Measurements from ENCODE around the gene CNTN4.

CNTN4 gene

GRCh38 chr3:2856138-2857133, 757.8 kb downstream of the CNTN4 start:
- DNase-seq (ENCODE audit: low read depth in 3 of 3) = no peak

DNA sequence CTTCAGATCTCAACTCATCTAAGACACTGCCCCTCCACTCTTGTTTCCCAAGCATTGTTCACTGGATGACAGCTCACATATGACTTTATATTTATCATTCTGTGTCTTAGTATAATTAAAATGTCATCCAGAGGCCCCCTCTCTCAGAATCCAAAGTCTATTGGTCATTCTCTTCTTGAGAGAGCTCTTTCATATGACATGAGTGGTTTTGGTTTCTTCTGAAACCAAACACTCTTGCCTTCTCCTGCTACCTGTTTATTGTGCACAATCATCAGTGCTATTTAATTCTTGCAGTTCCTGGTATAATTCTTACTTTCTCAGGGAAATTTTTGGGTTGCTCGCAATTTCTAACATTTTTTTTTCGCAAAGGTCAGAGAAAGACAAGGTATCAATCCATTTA, 762.0 kb downstream of the CNTN4 start:
- no peak for DNase-seq (ENCODE audit: low read depth in 3 of 3)

GRCh38 chr3:2861120-2861519, 762.5 kb downstream of the CNTN4 start:
- no peak for DNase-seq (ENCODE audit: low read depth in 3 of 3)

DNA sequence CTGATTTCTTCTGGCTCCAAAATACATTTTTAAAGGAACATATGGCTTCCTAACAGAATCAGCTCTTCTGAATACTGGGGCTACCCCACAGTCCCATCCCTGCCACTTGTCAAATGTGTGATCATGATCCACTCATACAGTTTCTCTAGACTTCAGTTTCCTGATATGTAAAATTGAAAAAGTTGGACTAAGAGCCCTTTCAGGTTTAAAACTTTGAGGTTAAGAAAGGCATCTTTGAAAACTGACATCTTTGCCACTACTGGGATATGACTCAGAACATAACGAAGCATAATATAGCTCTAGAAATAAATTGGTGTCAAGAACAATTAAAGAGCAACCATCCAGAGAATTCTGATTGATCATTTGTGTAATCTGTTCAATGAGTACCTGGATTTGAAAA, 763.3 kb downstream of the CNTN4 start:
- no peak for DNase-seq (ENCODE audit: low read depth in 3 of 3)

DNA sequence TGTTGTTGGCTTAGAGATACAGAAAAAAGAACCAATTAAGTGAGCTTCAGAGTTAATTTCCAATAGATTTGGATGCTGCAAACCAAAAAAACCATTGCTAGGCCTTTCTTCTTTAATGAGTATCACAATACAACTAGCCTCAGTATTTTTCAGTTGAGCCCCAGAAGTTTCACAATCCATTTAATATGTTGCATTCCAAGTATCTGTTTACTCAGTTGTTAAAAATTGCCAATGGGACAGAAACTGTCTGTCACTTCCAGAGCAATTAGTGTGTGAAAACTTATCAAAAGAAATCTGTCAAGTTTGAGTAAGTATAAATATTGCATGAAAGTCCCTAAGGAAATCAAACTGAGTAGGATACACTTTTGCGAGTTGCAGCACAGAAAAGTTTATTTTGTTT, 763.7 kb downstream of the CNTN4 start:
- DNase-seq (ENCODE audit: low read depth in 3 of 3) = no peak

- no peak for DNase-seq (ENCODE audit: low read depth in 3 of 3)
Observed at GRCh38 chr3:2863127-2863526, 764.5 kb downstream of the CNTN4 start.

DNA sequence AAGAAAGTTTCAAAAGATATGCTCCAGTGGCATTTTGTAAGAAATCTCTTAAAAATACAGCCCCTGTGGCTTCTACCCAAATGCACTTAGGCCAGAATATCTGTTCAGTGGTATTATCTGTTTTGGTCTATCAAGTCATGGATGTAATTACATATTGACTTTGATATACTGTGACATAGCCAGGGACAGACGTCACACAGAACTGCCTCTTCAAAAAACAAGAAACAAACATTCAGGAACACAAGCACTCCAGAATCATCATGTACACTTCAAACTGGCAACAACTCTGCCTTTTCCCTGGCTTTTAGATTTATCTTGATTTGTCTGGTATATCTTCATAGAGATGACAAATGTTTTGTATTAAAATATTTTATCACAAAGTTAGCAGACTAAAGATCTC, 771.2 kb downstream of the CNTN4 start:
- DNase-seq (ENCODE audit: low read depth in 3 of 3) = no peak

GRCh38 chr3:2870724-2871333, 772.2 kb downstream of the CNTN4 start:
- DNase-seq (ENCODE audit: low read depth in 3 of 3) = no peak

DNA sequence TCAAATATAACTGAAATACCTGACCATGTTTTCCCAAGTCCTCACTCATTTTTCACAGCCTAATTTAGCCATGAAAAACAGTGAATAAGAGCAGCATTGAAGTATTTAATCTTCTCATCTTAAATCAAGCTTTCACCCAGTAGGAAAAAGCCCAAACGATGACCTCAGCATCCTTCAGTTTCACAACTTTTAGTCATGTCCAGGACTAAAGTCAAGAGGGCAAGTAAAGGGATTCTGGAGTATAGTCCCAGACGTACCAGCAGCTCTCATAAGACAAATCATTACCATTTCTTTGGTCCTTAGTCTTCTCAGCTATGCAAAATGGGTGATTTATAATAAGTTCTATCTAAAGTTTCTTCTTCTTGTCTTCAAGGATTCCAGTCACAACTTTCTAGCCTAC, 774.2 kb downstream of the CNTN4 start:
- no peak for DNase-seq (ENCODE audit: low read depth in 3 of 3)

DNA sequence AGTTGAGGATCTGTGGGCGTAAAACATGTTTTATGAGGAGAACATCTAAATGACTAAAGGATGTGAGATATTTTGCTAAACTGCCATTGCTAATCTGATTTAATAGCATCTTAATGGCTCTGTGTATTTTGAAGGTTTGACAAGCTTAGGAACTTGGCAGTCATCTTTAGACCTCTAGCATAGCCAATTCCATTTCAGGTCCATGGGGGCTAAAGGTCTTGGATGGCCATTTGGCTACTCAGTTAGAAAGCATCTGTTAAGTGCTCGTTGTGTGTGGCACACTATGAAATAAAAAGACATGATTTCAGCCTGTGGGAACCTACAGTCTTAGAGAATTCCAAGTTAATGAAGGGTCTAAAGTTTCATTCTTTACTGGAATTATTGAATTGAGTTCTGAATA, 775.3 kb downstream of the CNTN4 start:
- no peak for DNase-seq (ENCODE audit: low read depth in 3 of 3)

GRCh38 chr3:2875699-2876098, 777.0 kb downstream of the CNTN4 start:
- no peak for DNase-seq (ENCODE audit: low read depth in 3 of 3)

DNA sequence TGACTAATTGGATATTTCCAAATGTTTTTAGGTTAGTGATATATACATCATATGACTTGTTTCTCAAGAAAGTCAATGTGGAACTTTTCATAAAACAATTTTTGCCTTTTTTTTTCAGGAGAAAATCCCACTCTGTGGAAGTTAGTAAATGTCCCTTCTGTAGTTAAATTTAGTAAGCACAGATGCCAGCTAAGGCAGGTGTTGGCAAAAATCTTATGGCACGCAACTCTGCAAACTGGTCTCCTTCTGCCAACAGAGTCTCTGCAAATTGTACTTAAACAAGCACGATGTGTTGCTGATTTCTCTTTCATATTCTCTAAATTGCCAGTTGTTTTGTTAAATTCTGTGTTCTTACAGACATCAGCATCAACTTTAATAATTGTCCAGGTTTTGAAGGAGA, 777.7 kb downstream of the CNTN4 start:
- no peak for DNase-seq (ENCODE audit: low read depth in 3 of 3)

GRCh38 chr3:2879023-2879422, 780.4 kb downstream of the CNTN4 start:
- DNase-seq (ENCODE audit: low read depth in 3 of 3) = no peak

GRCh38 chr3:2879587-2879986, 780.9 kb downstream of the CNTN4 start:
- no peak for DNase-seq (ENCODE audit: low read depth in 3 of 3)

DNA sequence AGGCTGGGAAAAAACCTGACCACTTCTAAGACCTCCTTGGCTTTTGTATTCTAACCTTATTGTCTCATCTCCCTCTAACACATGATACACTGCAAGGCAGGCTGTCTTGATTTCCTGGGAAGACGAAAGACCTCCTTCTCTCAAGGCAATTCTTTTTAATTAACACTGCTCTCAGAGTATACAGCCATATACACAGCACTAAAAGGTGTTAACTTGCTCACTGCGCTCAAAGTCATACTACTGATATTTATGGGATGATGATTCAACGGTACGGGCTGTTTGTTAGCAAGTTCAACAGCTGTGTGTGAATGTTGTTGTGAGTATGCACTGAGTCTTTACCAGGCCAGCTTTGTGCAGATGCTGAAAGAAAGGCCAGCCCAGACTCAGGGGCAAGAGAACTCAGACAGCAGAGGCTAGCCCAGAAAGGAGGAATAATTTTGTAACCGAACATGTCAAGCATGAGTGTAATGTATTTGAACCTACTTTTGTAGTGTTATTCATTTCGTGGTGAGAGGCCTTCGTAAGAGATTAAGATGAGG, 781.6 kb downstream of the CNTN4 start:
- DNase-seq (ENCODE audit: low read depth in 3 of 3) = no peak

DNA sequence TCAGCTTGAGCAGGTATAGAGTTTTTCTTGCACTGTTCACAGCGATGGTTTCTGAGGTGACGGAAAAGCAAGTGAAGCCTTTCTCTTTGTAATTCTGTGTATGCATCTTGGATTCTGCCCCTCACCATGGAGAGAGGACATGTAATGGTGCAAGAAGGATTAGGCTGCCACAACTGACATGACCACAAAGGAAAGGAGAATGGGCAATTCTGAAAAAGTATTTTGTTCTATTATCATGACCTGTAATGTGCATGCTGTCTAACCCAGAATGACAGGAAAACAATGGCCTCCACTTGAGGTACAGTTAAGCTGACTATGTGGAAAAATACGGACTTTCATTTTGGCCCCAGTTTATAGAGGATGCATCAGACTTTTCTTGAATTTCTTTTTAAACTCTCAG, 784.6 kb downstream of the CNTN4 start:
- no peak for DNase-seq (ENCODE audit: low read depth in 3 of 3)

DNA sequence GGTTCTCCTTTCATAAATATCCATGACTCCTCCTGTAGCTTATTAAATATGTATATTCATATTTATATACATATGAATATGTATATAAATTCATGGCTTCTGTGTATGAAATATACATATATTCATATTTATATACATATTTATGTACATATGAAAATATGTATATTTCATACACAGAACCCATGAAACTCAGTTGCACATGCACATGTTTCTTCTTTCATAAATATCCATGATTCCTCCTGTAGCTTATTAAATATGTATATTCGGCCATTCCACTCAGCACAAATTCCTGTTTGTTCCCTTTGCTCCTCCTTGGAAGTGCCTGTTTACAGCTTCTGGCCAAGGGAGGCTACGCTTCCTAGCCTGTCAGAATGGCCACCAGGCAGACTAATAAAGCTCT, 789.9 kb downstream of the CNTN4 start:
- DNase-seq (ENCODE audit: low read depth in 3 of 3) = no peak

- no peak for DNase-seq (ENCODE audit: low read depth in 3 of 3)
Observed at GRCh38 chr3:2889736-2890135, 791.1 kb downstream of the CNTN4 start.

GRCh38 chr3:2896308-2896939, 797.8 kb downstream of the CNTN4 start:
- DNase-seq (ENCODE audit: low read depth in 3 of 3) = no peak

GRCh38 chr3:2897821-2898220, 799.2 kb downstream of the CNTN4 start:
- DNase-seq (ENCODE audit: low read depth in 3 of 3) = no peak

GRCh38 chr3:2898591-2899353, 800.1 kb downstream of the CNTN4 start:
- no peak for DNase-seq (ENCODE audit: low read depth in 3 of 3)

- DNase-seq (ENCODE audit: low read depth in 3 of 3) = no peak
Observed at GRCh38 chr3:2904054-2904453, 805.4 kb downstream of the CNTN4 start.
